PFSK-1 (cell line): ENCODE measurements around the gene CCL15.

Experiments
- FOXP2 ChIP-seq: optimal IDR thresholded peaks from 2 replicates; pipeline ENCODE3; 2011; ENCODE audit warnings: borderline replicate concordance, control low read depth, inconsistent platforms; ENCODE audit not compliant: insufficient read depth; ENCODE audit errors: extremely low read length, extremely low read depth
- POLR2AphosphoS5 ChIP-seq: IDR thresholded peaks from 2 replicates; pipeline ENCODE4 v1.6.1; 2012; ENCODE audit warnings: low read depth, mild to moderate bottlenecking, control low read depth, low read length, moderate library complexity
- TAF1 ChIP-seq: IDR thresholded peaks from 2 replicates; pipeline ENCODE4 v1.6.1; 2012; ENCODE audit warnings: low read length, control low read depth, borderline replicate concordance; ENCODE audit not compliant: insufficient read depth

DNA sequence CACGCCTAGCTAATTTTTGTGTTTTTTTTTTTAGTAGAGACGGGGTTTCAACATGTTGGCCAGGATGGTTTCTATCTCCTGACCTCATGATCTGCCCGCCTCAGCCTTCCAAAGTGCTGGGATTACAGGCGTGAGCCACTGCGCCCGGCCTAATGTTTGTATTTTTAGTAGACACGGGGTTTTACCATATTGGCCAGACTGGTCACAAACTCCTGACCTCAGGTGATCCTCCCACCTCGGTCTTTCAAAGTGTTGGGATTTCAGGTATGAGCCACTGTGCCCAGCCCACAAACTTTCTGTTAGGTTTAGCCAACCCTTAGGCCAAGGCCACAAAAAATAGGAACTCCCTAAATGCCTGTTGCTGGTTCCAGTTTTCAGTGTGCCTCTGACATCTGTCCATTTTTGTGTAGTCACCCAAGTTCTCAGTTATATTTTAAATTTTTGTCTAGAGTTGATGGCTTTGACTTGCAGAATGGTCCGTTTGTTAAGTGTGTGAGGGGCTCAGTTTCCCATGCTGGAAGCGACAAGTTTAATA lies 32.8 kb downstream of the CCL15 start:
- TF ChIP-seq TAF1 (no peak), POLR2AphosphoS5 (no peak), FOXP2 (no peak)
